Hepatocyte (in vitro differentiated cells): ENCODE results near the gene ZMIZ1. TPM values are rescaled to one million over a fixed set of nuclear protein-coding genes. Genes with fewer than 3 reads are reported as not detected.

Source experiments
- DNase-seq: peaks from one replicate; pipeline ENCODE4 v3.0.0-alpha.2; 2016; ENCODE audit warnings: low spot score
- H2AFZ ChIP-seq: fragments of 200-600 bp; sonication (generic); 2 replicates; pipeline ENCODE4 v1.6.0; 2016; ENCODE audit warnings: antibody characterized with exemption, mild to moderate bottlenecking
- H3K27ac ChIP-seq: fragments of 200-600 bp; sonication (generic); 2 replicates; pipeline ENCODE4 v1.5.1; 2016; ENCODE audit warnings: mild to moderate bottlenecking
- H3K27me3 ChIP-seq: fragments of 200-600 bp; sonication (generic); 2 replicates; pipeline ENCODE4 v1.6.1; 2016
- H3K36me3 ChIP-seq: fragments of 200-600 bp; sonication (generic); replicated peaks from 2 replicates; pipeline ENCODE4 v1.5.1; 2016; ENCODE audit warnings: low read depth; ENCODE audit not compliant: insufficient read depth
- H3K4me1 ChIP-seq: fragments of 200-600 bp; sonication (generic); 2 replicates; pipeline ENCODE4 v1.5.1; 2016; ENCODE audit warnings: mild to moderate bottlenecking, moderate library complexity; ENCODE audit not compliant: insufficient read depth
- H3K4me2 ChIP-seq: fragments of 200-600 bp; sonication (generic); 2 replicates; pipeline ENCODE4 v1.6.0; 2016
- H3K4me3 ChIP-seq: fragments of 200-600 bp; sonication (generic); 2 replicates; pipeline ENCODE4 v1.5.1; 2016; ENCODE audit warnings: mild to moderate bottlenecking
- H3K79me2 ChIP-seq: fragments of 200-600 bp; sonication (generic); 2 replicates; pipeline ENCODE4 v1.6.0; 2017; ENCODE audit warnings: mild to moderate bottlenecking
- H3K9me2 ChIP-seq: fragments of 200-600 bp; sonication (generic); replicated peaks from 2 replicates; pipeline ENCODE4 v1.6.0; 2017; ENCODE audit warnings: mild to moderate bottlenecking; ENCODE audit not compliant: insufficient read depth
- H3K9me3 ChIP-seq: fragments of 200-600 bp; sonication (generic); 2 replicates; pipeline ENCODE4 v1.5.1; 2016; ENCODE audit warnings: low read depth, mild to moderate bottlenecking
- H4K20me1 ChIP-seq: fragments of 200-600 bp; sonication (generic); 2 replicates; pipeline ENCODE4 v1.6.0; 2016; ENCODE audit warnings: mild to moderate bottlenecking; ENCODE audit not compliant: insufficient read depth, poor library complexity, severe bottlenecking
- CTCF ChIP-seq: fragments of 200-600 bp; sonication (generic); IDR thresholded peaks from 2 replicates; pipeline ENCODE4 v1.5.1; 2016; ENCODE audit warnings: antibody characterized with exemption, mild to moderate bottlenecking; ENCODE audit not compliant: poor library complexity
- EZH2 ChIP-seq: fragments of 200-600 bp; sonication (generic); IDR thresholded peaks from 2 replicates; pipeline ENCODE4 v1.6.1; 2016; ENCODE audit warnings: antibody characterized with exemption, mild to moderate bottlenecking, borderline replicate concordance
- EZH2phosphoT487 ChIP-seq: fragments of 200-600 bp; sonication (generic); IDR thresholded peaks from one replicate; pipeline ENCODE4 v1.6.1; 2018; ENCODE audit warnings: antibody characterized with exemption, mild to moderate bottlenecking, low read depth, moderate library complexity; ENCODE audit not compliant: unreplicated experiment, severe bottlenecking
- WGBS: methylation state at CpG from one replicate; pipeline ENCODE4 v1.1.6; 2016; ENCODE audit warnings: low lambda C conversion rate; ENCODE audit errors: missing lambda C conversion rate; 5-methylcytosine and 5-hydroxymethylcytosine counted together
- polyA plus RNA-seq: library from polyadenylated mRNA; unstranded; fragments of >200 nt; fragmentation: Nextera tagmentation; extraction: Ambion mirVana; gene quantifications from 2 replicates; pipeline ENCODE4 v1.2.1, GENCODE V29; 2016
- total RNA-seq: library from RNA; depleted of rRNA; stranded (reverse); fragments of >200 nt; gene quantifications from 2 replicates; pipeline ENCODE4 v1.2.3, GENCODE V29; 2014

ZMIZ1 gene
- total and polyA plus RNA-seq, 2 experiments from 2014 or later: 30.9 to 32.4 TPM

- Histone ChIP-seq H3K27me3 (no peaks in the 10 kb centered on the region), H4K20me1 (peaks cover 45% of the 10 kb centered on the region)
Measured at GRCh38 chr10:79283616-79284015, 214.8 kb downstream of the ZMIZ1 start.

GRCh38 chr10:79284158-79284871 lies 215.5 kb downstream of the ZMIZ1 start:
- H3K9me2 ChIP-seq: no peaks in the 10 kb centered on the region
- no peaks in the 10 kb centered on the region for H3K36me3 ChIP-seq
- 87% methylated on average over 7 of the region's 7 CpGs for WGBS
- peaks cover 9% of the 10 kb centered on the region for H3K4me1 ChIP-seq
- no peaks in the 10 kb centered on the region for H3K9me3 ChIP-seq
- DNase-seq: no peak
- H3K79me2 ChIP-seq: peaks cover 24% of the 10 kb centered on the region
- H2AFZ ChIP-seq: no peak overlapping the region
- no peaks in the 10 kb centered on the region for H3K27me3 ChIP-seq
- TF ChIP-seq EZH2 (no peak), EZH2phosphoT487 (no peak), CTCF (no peak)
- peaks cover 45% of the 10 kb centered on the region for H4K20me1 ChIP-seq
- no peak overlapping the region for H3K4me3 ChIP-seq
- no peak overlapping the region for H3K27ac ChIP-seq
- H3K4me2 ChIP-seq: no peak overlapping the region

More at GRCh38 chr10:79283616-79284015, 214.8 kb downstream of the ZMIZ1 start:
- Histone ChIP-seq H3K4me2 (no peak overlapping the region), H2AFZ (no peak overlapping the region), H3K27ac (no peak overlapping the region), H3K36me3 (no peaks in the 10 kb centered on the region), H3K9me2 (no peaks in the 10 kb centered on the region), H3K9me3 (no peaks in the 10 kb centered on the region), H3K4me3 (no peak overlapping the region), H3K79me2 (peaks cover 24% of the 10 kb centered on the region), H3K4me1 (peaks cover 9% of the 10 kb centered on the region)
- 77% methylated on average over 3 of the region's 3 CpGs for WGBS
- TF ChIP-seq EZH2phosphoT487 (no peak), CTCF (no peak), EZH2 (no peak)
- no peak for DNase-seq

GRCh38 chr10:79285315-79286197 lies 216.8 kb downstream of the ZMIZ1 start:
- Histone ChIP-seq H3K9me2 (no peaks in the 10 kb centered on the region), H3K27me3 (no peaks in the 10 kb centered on the region), H3K9me3 (no peaks in the 10 kb centered on the region), H3K36me3 (no peaks in the 10 kb centered on the region), H2AFZ (no peak overlapping the region), H3K27ac (no peak overlapping the region), H3K79me2 (peaks cover 24% of the 10 kb centered on the region), H4K20me1 (peaks cover 45% of the 10 kb centered on the region), H3K4me2 (no peak overlapping the region), H3K4me1 (peaks cover 9% of the 10 kb centered on the region), H3K4me3 (no peak overlapping the region)
- DNase-seq: no peak
- no peak for TF ChIP-seq EZH2
- no peak for TF ChIP-seq CTCF
- no peak for TF ChIP-seq EZH2phosphoT487
- 92% methylated on average over 13 of the region's 13 CpGs for WGBS
